Activated naive CD8-positive, alpha-beta T cell treated with anti-CD3 and anti-CD28 coated beads, Interleukin-2, amount 50 U/mL, for 16 hours (primary cell): Measurements from ENCODE around the gene GTF2H2C.
"Not testable (repeated sequence)": the region's sequence is repeated elsewhere in the genome, so short reads cannot be mapped to it uniquely, and the experiment has no call there.

Experiments
- DNase-seq: peaks from one replicate; pipeline ENCODE4 v3.0.0-alpha.2; 2020; ENCODE audit warnings: low read depth, low spot score

Gene GTF2H2C

DNA sequence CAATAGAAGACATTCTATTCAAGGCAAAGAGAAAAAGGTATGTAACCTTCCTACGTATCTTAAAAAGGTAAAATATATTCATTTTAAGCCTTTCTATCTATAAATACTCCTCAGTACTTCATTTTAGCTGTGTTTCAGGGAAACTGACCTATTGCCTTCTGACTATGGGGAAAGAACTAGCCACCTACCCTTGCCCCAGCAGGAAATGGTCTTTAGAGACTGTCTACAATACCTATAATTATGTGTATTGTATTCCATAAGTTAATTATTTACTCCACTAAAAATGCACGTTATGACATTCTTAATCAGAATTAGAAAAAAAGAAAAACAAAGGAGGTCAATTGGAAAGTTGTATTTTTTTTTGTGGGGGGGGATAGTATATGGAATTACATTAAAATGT, 6.2 kb downstream of the GTF2H2C start:
- DNase-seq = not testable (repeated sequence)

DNA sequence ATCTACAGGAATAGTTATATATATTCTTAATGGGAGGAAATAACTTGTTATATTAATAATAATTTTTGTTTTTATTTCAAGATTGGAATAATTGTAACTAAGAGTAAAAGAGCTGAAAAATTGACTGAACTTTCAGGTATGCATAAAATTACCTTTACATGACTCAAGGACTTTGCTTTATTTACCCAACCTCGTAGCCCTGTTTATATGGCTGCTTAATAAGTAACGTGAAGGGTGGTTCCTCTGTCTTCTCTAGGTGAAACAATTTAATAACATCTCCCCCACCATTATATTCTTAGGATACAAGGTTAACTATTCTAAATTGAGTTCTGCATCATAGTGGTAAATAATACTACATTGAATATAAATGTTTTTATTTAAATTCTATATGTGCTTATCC, 8.1 kb downstream of the GTF2H2C start:
- not testable (repeated sequence) for DNase-seq

DNA sequence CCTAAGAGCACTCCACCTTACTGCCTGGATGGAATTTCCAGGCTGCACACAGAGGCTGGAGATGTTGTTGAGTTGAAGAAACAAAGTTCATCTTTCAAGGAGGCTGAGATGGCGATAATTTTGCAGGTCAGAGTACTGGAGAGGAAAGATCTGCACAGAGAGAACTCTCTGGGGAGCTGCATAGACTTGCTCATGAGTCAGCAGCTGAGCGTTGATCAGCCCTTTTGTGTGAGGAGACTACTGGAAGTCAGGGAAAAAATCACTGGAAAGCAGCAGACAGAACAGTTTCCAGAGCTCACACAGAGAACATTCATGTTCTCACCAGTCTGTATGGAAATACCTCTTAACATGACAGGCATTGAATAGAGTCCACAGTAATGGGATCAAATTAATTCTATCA, 23.4 kb downstream of the GTF2H2C start:
- DNase-seq = not testable (repeated sequence)

DNA sequence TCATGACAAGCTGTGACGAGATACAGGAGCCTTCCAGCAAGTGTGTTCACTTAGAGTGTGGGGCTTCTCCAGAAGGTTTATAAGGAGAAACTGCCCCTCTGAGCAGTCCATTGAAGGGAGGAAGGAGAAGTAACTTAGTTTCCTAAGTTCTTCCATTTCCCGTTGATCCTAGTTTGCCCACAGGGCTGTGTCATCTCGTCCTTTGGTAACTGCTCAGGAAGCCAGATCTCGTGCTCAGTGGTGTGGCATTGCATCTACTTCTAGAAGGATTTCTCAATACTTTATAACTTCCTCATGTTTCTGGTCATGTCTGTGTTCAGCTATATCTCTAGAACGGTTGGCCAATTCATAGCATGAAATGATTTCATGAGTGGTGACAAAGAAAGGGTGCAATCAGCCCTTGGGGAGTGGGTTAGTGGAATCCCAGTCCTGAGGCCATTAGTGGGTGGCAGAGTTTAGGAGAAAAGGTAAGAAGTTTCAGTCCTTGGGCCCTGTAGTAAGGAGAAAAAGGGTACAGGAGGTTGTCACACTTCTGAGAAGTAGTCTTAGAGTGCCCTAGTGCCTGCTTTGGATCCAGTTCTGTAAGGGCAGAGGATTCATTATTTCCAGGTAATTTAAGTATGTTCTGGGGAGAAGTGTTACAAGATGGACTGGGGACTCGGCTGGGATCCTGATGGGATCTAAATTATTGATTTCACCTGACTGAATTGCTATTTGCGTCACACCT, 36.3 kb downstream of the GTF2H2C start:
- DNase-seq = not testable (repeated sequence)

DNA sequence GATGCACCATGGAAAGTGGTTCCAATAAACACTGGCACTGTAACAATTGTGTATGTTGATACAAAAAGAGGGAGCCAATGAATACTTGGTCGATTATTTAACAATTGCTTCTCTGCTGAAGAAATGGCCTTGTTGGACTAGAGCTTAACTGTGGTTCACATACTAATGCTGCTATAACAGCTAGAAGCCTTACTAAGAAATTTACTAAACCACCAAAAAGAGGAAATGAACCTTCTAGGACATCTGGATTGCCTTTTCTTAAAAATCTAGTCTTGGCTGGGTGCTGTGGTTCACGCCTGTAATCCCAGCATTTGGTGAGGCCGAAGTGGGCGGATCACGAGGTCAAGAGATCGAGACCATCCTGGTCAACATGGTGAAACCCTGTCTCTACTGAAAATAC, 42.0 kb downstream of the GTF2H2C start:
- not testable (repeated sequence) for DNase-seq

DNA sequence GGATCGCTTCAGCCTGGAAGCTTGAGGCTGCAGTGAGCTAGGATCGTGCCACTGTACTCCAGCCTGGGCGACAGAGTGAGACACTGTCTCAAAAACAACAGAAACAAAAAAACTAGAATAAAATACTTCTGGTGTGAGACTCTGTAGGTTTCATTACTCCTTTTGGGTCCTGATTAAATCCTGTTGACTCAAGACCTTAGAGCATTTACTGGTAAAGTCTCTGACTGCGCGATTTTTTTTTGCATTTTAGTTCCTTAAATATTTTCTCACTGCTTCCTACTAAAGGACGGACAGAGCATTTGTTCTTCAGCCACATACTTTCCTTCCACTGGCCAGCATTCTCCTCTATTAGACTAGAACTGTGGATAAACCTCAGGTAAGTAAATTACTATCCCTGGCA, 46.8 kb downstream of the GTF2H2C start:
- DNase-seq = not testable (repeated sequence)

DNA sequence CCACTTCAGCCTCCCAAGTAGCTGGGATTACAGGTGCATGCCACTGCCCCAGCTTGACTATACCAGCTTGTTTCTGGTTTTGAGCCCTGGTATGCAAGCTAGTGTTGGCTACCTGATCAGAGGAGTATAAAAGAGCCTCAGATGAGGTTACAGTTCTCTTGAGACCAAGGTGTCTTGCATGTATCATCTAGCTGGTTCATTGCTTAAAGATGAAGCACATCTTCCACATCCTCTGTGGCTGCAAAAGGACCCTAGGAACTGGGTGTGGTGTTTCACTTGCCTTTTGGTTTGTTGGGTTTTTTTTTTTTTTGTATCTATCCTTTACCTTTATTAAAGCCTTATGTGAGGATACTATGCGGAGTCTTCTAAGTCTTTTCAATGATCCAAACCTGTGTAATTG, 47.8 kb downstream of the GTF2H2C start:
- not testable (repeated sequence) for DNase-seq

DNA sequence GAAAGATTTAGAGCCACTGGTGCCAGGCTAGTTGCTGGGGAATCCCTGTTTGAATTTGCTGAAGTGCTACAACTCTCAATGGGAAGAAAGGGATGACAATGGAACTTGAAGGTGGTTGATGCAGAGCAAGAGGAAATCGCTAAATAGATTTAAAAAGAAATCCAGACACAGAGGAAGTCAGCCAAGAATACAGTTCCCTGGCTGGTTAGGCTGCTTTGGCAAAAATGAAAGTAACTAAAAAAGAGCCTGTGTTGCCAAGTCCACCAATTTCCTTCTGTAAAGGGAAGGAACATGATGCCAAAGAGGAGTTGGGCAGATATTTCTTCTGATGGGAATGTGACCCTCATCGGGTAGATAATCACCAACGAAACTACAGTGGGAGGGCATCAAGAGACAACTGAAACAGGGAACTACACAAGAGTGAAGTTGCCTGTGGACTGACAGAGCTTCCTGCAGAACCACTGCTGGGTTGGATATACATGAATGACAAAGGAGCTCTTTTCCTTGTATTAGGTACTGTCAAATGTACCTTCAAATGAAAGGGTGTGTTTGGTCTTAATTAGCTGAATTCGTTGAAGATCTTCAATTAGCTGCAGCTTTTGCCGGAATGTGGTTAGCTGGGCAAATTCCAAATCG, 49.0 kb downstream of the GTF2H2C start:
- not testable (repeated sequence) for DNase-seq

DNA sequence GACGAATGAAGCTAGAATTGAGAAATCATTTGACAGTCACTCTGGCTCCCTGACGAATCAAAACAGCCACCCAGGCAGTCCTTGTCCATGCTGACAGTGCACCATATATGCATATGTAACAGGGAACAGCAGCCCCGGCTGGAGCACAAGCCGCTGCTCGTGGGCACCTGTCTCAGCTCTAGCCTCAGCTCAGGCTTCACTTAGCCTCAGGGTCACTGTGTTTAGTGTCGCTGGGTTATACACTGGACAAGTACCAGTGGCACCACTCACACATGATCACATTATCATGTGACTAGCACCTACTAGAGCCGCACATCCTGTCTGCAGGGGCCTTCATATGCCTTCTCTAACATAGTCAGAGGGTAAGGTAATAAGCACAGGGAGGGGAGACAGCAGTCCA, 54.9 kb downstream of the GTF2H2C start:
- not testable (repeated sequence) for DNase-seq

DNA sequence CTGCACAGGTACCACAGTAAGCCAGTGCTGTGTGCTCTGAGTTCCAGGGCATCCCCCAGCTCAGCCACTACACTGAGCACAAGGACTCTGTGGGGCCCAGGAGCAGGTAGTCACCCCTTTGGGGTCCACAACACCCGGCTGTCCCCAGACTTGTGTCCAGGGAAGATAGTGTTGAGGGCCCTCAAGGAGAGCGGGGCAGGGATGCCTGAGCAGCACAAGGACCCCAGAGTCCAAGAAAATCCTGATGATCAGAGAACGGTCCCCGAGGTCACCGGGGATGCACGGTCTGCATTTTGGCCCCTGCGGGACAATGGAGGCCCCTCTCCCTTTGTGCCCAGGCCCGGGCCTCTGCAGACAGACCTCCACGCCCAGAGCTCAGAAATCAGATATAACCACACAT, 71.9 kb downstream of the GTF2H2C start:
- DNase-seq = not testable (repeated sequence)
